HepG2 (cell line): Measurements from ENCODE around the gene CRAT. TPM values are rescaled to one million over a fixed set of nuclear protein-coding genes. Genes with fewer than 3 reads are reported as not detected.
A peak's percentile ranks its signal among the peaks of the same experiment; 100 is the strongest.

Source experiments
- ATF4 ChIP-seq, 2 experiments: fragments of 450-650 bp in 1 of 2; sonication (generic) in 1 of 2; formaldehyde crosslinking; IDR thresholded peaks; 2 replicates each; pipeline versions ENCODE4 v1.5.0 to v1.8.0; 2020 to 2022; ENCODE audit warnings: mild to moderate bottlenecking in 1 of 2, missing genetic modification reagents in 1 of 2
- CAMTA2 ChIP-seq: sonication (generic); formaldehyde crosslinking; IDR thresholded peaks from 2 replicates; pipeline ENCODE4 v1.4.0; 2020; ENCODE audit warnings: mild to moderate bottlenecking, missing genetic modification reagents, borderline replicate concordance
- CREM ChIP-seq, 2 experiments: sonication (generic) in 1 of 2; formaldehyde crosslinking in 1 of 2; IDR thresholded peaks; 2 replicates each; pipeline versions ENCODE4 v1.4.0 to v1.6.1; 2016 to 2020; ENCODE audit warnings: antibody characterized with exemption in 1 of 2, mild to moderate bottlenecking in 1 of 2, missing genetic modification reagents in 1 of 2
- CTCF ChIP-seq: sonication (generic); formaldehyde crosslinking; IDR thresholded peaks from 2 replicates; pipeline ENCODE4 v1.5.0; 2020; ENCODE audit warnings: mild to moderate bottlenecking, missing genetic modification reagents, moderate library complexity
- DR1 ChIP-seq: sonication (generic); formaldehyde crosslinking; IDR thresholded peaks from 2 replicates; pipeline ENCODE4 v1.8.0; 2021; ENCODE audit warnings: mild to moderate bottlenecking, missing genetic modification reagents, inconsistent platforms
- ELK4 ChIP-seq: sonication (generic); formaldehyde crosslinking; IDR thresholded peaks from 2 replicates; pipeline ENCODE4 v1.9.0; 2021; ENCODE audit warnings: missing genetic modification reagents, borderline replicate concordance
- FLYWCH1 ChIP-seq: sonication (generic); formaldehyde crosslinking; IDR thresholded peaks from 2 replicates; pipeline ENCODE4 v1.8.1; 2023; ENCODE audit warnings: mild to moderate bottlenecking, missing genetic modification reagents
- HES4 ChIP-seq: sonication (generic); formaldehyde crosslinking; IDR thresholded peaks from 2 replicates; pipeline ENCODE4 v1.9.0; 2021; ENCODE audit warnings: mild to moderate bottlenecking, missing genetic modification reagents, borderline replicate concordance
- HOXA9 ChIP-seq: sonication (generic); formaldehyde crosslinking; IDR thresholded peaks from 2 replicates; pipeline ENCODE4 v1.8.1; 2022; ENCODE audit warnings: missing genetic modification reagents, mild to moderate bottlenecking, moderate library complexity, borderline replicate concordance
- MAFK ChIP-seq, 2 experiments: IDR thresholded peaks in 1 of 2; conservative IDR thresholded peaks in 1 of 2; 2 replicates each; pipeline ENCODE4 v1.6.1; 2011; ENCODE audit warnings: improper control_type of control experiment in 2 of 2, low read length in 2 of 2
- RBAK ChIP-seq: sonication (generic); formaldehyde crosslinking; IDR thresholded peaks from 2 replicates; pipeline ENCODE4 v1.5.1; 2020; ENCODE audit warnings: mild to moderate bottlenecking, missing genetic modification reagents
- RXRB ChIP-seq: IDR thresholded peaks from 2 replicates; pipeline ENCODE4 v1.6.1; 2016; ENCODE audit warnings: borderline replicate concordance, missing genetic modification reagents, missing compliant biosample characterization
- TERF1 ChIP-seq: sonication (generic); formaldehyde crosslinking; IDR thresholded peaks from 2 replicates; pipeline ENCODE4 v1.8.0; 2022; ENCODE audit warnings: mild to moderate bottlenecking, missing genetic modification reagents, moderate library complexity
- ZBTB26 ChIP-seq: IDR thresholded peaks from 2 replicates; pipeline ENCODE4 v1.6.1; 2016; ENCODE audit warnings: missing compliant biosample characterization, missing genetic modification reagents, borderline replicate concordance
- ZFP37 ChIP-seq: sonication (generic); formaldehyde crosslinking; IDR thresholded peaks from 2 replicates; pipeline ENCODE4 v1.4.0; 2020; ENCODE audit warnings: missing genetic modification reagents, borderline replicate concordance
- ZNF354B ChIP-seq: sonication (generic); formaldehyde crosslinking; IDR thresholded peaks from 2 replicates; pipeline ENCODE4 v1.8.0; 2022; ENCODE audit warnings: mild to moderate bottlenecking, missing genetic modification reagents
- ZNF414 ChIP-seq: sonication (generic); formaldehyde crosslinking; IDR thresholded peaks from 2 replicates; pipeline ENCODE4 v1.5.0; 2020; ENCODE audit warnings: missing genetic modification reagents
- ZNF468 ChIP-seq: sonication (generic); formaldehyde crosslinking; IDR thresholded peaks from 2 replicates; pipeline ENCODE4 v1.8.0; 2022; ENCODE audit warnings: mild to moderate bottlenecking, moderate library complexity, missing genetic modification reagents
- ZNF552 ChIP-seq: sonication (generic); formaldehyde crosslinking; IDR thresholded peaks from 2 replicates; pipeline ENCODE4 v1.9.0; 2022; ENCODE audit warnings: missing genetic modification reagents, mild to moderate bottlenecking, borderline replicate concordance
- ZNF83 ChIP-seq: sonication (generic); formaldehyde crosslinking; IDR thresholded peaks from 2 replicates; pipeline ENCODE4 v1.4.0; 2020; ENCODE audit warnings: missing genetic modification reagents, mild to moderate bottlenecking, borderline replicate concordance
- ZSCAN31 ChIP-seq: sonication (generic); formaldehyde crosslinking; IDR thresholded peaks from 2 replicates; pipeline ENCODE4 v1.5.0; 2020; ENCODE audit warnings: low read depth, mild to moderate bottlenecking, missing genetic modification reagents
- polyA plus RNA-seq, 8 experiments: library from polyadenylated mRNA; depleted of rRNA in 3 of 8; stranded (reverse) in 7 of 8; unstranded in 1 of 8; fragments of >200 nt; fragmentation: Illumina TruSeq in 4 of 8; extraction: Trizol in 4 of 8; gene quantifications; 2 replicates each; pipeline versions ENCODE4 v1.2.1 to v1.2.3, GENCODE V29; 2011 to 2016; ENCODE audit warnings: low read depth in 4 of 8, missing spikeins in 1 of 8, mixed read lengths in 1 of 8; ENCODE audit not compliant: insufficient read depth in 1 of 8
- total RNA-seq, 5 experiments: library from RNA; depleted of rRNA; stranded (reverse); fragments of >200 nt; fragmentation: Illumina TruSeq; extraction: Trizol; gene quantifications; 2 replicates each; pipeline ENCODE4 v1.2.3, GENCODE V29; 2016; ENCODE audit warnings: low read depth in 1 of 5

The CRAT gene
- total and polyA plus RNA-seq, 2 of the 13 experiments (the other 11 are each of a cell fraction or from before 2014, with no cell fraction given): 26.1 to 26.6 TPM

GRCh38 chr9:129109952-129110739, 447 bp downstream of the CRAT start (continued):
- TF ChIP-seq RBAK (CRISPR knock-in tag) (no peak), ZBTB26 (CRISPR knock-in tag) (no peak), CAMTA2 (CRISPR knock-in tag) (no peak), ZFP37 (peak; percentile 16; the same call in 1 of the 2 replicates), HOXA9 (CRISPR knock-in tag) (no peak), ZNF468 (CRISPR knock-in tag) (no peak; the same call in 1 of the 2 replicates), ZNF83 (CRISPR knock-in tag) (no peak), CREM (IDR thresholded peaks at IDR 0.05) (no peak), CREM (CRISPR knock-in tag; IDR thresholded peaks at IDR 0.05) (no peak), ELK4 (no peak), RXRB (CRISPR knock-in tag) (peak; percentile 9; the same call in 1 of the 2 replicates), TERF1 (CRISPR knock-in tag) (no peak), ZNF414 (CRISPR knock-in tag) (no peak), FLYWCH1 (CRISPR knock-in tag) (no peak), MAFK (conservative IDR thresholded peaks at IDR 0.05 in 1 of 2, IDR thresholded peaks at IDR 0.05 in 1 of 2; ENCODE audit: low read length in 2 of 2) (no peak), HES4 (peak; percentile 22; the same call in 1 of the 2 replicates), ZNF552 (CRISPR knock-in tag) (no peak), ATF4 (CRISPR knock-in tag; IDR thresholded peaks at IDR 0.05) (no peak), ZSCAN31 (CRISPR knock-in tag) (no peak), DR1 (CRISPR knock-in tag) (peak; percentile 23; the same call in 1 of the 2 replicates), ZNF354B (CRISPR knock-in tag) (no peak), CTCF (CRISPR knock-in tag) (peak; percentile 27; the same call in 1 of the 2 replicates)
